Esophagus muscularis mucosa (tissue), 3 donors: ENCODE data around the gene MCL1.

Experiments used
- EP300 ChIP-seq: sonication (generic); formaldehyde crosslinking; IDR thresholded peaks from one replicate; pipeline ENCODE4 v1.6.1; 2017; ENCODE audit warnings: antibody characterized with exemption
- TF ChIP-seq, protein P1 (sequence below), 3 experiments: fragments of 200-600 bp in 2 of 3; fragments of 450-650 bp in 1 of 3; sonication (generic) in 2 of 3; IDR thresholded peaks; one replicate each; pipeline ENCODE4 v1.5.1; 2017 to 2019; ENCODE audit warnings: antibody characterized with exemption in 3 of 3, mild to moderate bottlenecking in 2 of 3, moderate library complexity in 1 of 3

DNA sequence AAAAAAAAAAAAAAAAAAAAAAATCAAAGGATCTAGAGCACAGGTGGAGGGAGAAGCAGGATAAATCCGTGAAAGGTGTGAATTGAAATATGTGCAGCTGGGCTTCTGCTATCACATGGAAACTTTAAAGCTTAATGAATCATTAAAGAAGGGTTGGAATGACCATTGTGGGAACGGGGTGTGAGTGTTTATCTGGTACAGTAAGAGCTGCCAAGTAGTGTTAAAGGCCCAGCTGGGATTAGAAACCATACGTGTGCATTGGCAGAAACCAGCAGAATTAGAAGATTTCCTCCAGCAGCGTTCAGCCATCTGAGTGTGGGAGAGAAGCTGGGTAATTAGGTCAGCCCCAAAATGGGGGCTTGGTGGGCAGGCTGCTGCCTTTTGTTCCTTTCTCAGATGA lies 50.4 kb downstream of the MCL1 start:
- TF ChIP-seq, protein P1, sequence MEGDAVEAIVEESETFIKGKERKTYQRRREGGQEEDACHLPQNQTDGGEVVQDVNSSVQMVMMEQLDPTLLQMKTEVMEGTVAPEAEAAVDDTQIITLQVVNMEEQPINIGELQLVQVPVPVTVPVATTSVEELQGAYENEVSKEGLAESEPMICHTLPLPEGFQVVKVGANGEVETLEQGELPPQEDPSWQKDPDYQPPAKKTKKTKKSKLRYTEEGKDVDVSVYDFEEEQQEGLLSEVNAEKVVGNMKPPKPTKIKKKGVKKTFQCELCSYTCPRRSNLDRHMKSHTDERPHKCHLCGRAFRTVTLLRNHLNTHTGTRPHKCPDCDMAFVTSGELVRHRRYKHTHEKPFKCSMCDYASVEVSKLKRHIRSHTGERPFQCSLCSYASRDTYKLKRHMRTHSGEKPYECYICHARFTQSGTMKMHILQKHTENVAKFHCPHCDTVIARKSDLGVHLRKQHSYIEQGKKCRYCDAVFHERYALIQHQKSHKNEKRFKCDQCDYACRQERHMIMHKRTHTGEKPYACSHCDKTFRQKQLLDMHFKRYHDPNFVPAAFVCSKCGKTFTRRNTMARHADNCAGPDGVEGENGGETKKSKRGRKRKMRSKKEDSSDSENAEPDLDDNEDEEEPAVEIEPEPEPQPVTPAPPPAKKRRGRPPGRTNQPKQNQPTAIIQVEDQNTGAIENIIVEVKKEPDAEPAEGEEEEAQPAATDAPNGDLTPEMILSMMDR (IDR thresholded peaks at IDR 0.05): no peak
- TF ChIP-seq EP300: no peak
